ENCODE measurements around the gene TEC.

DNA sequence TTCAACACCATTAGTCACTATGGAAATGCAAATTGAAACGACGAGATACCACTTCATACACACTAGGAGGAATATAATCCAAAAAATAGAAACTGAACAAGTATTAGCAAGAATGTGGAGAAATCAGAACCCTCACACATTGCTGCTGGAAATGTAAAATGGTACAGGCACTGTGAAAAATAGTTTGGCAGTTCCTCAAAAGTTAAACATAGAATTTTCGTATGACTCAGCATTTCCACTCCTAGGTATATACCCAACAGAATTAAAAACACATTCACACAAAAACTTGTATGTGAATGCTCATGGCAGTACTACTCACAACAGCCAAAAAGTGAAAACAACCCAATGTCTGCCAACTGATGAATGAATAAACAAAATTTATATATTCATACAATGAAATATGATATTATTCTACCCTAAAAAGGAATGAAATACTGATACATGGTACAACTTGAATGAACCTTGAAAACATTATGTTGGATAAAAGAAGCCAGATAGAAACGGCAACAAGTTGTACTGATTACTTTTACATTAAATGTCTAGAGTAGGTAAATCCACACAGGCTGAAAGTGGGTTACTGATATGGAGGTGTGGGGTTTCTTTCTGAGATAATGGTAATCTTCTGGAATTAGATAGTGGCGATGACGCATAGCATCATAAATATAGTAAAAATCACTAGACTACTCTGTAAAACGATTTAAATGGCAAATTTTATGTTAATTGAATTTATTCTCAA, 22.3 kb downstream of the TEC start:
- TF ChIP-seq EZH2 (IDR thresholded peaks at IDR 0.05; ENCODE audit: insufficient read depth, poor library complexity, severe bottlenecking) (no peak), EZH2phosphoT487 (IDR thresholded peaks at IDR 0.05; ENCODE audit: insufficient read depth, low read depth) (no peak)
